22Rv1 (cell line): ENCODE measurements around the gene CFAP99.

Experiments
- ZFX ChIP-seq: fragments of 450-650 bp; IDR thresholded peaks from 2 replicates; pipeline ENCODE4 v1.6.1; 2017; ENCODE audit warnings: antibody characterized with exemption, borderline replicate concordance
- TF ChIP-seq, protein P1 (sequence below): fragments of 450-650 bp; IDR thresholded peaks from 2 replicates; pipeline ENCODE4 v1.5.1; 2017; ENCODE audit warnings: mild to moderate bottlenecking

DNA sequence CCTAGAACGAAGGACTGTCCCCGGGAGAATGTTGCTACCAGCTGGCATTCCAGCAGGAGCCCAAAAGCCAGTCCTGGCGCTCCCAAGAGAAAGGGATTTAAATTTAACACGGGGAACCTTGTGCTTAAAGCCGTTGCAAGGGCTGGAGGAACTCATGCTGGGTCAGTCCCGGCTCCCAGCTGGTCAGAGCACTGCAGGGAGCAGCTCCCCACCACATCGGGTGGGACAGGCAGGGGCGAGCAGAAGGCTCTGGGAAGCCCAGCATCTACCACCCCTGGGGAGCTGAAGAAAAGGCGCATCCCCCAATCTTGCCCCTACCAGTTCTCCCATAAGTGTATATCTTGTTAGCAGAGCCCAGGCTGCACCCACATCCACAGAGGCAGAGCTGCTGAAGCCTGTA is 15.7 kb downstream of the CFAP99 start:
- TF ChIP-seq, protein P1, sequence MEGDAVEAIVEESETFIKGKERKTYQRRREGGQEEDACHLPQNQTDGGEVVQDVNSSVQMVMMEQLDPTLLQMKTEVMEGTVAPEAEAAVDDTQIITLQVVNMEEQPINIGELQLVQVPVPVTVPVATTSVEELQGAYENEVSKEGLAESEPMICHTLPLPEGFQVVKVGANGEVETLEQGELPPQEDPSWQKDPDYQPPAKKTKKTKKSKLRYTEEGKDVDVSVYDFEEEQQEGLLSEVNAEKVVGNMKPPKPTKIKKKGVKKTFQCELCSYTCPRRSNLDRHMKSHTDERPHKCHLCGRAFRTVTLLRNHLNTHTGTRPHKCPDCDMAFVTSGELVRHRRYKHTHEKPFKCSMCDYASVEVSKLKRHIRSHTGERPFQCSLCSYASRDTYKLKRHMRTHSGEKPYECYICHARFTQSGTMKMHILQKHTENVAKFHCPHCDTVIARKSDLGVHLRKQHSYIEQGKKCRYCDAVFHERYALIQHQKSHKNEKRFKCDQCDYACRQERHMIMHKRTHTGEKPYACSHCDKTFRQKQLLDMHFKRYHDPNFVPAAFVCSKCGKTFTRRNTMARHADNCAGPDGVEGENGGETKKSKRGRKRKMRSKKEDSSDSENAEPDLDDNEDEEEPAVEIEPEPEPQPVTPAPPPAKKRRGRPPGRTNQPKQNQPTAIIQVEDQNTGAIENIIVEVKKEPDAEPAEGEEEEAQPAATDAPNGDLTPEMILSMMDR = no peak
- no peak for TF ChIP-seq ZFX
